ENCODE results near the gene TAF10. TPM values are rescaled to one million over a fixed set of nuclear protein-coding genes. Genes with fewer than 3 reads are reported as not detected.
A peak's percentile ranks its signal among the peaks of the same experiment; 100 is the strongest.

Gene TAF10
- total RNA-seq, 1 experiment from 2014 or later = 387 TPM

- no peaks in the 10 kb centered on the region for H3K36me3 ChIP-seq (ENCODE audit: control insufficient read depth, insufficient read depth, low read length)
- intact Hi-C loops (cut with micrococcal nuclease; ENCODE audit: unreplicated experiment) (no loop called here), in situ Hi-C loops (cut with HindIII; ENCODE audit: low pct_unique_long_range_greater_than_20kb, low sequenced_read_pairs) (no loop called here)
- ATAC-seq = peak; percentile 48
- no TSS peak for BruUV-seq (replicated peaks)
- peaks cover under 1% of the 10 kb centered on the region for H3K4me1 ChIP-seq (ENCODE audit: control insufficient read depth, insufficient read depth, low read length)
- peak overlapping the region; percentile 29 to 33 for H3K4me3 ChIP-seq (ENCODE audit: low read depth in 2 of 2, low read length in 2 of 2)
- ChIA-PET CTCF (no interaction called here), POLR2A (no interaction called here)
- peaks cover 7% of the 10 kb centered on the region for H3K27me3 ChIP-seq (ENCODE audit: control insufficient read depth, insufficient read depth, low read length)
- no peaks in the 10 kb centered on the region for H3K9me3 ChIP-seq (ENCODE audit: control insufficient read depth, insufficient read depth, low read depth, low read length)
- DNase-seq (ENCODE audit: low read depth, low spot score) = no peak
- no peak for TF ChIP-seq CTCF (IDR thresholded peaks at IDR 0.05)
- TF ChIP-seq REST (IDR thresholded peaks at IDR 0.05; ENCODE audit: insufficient read depth in 1 of 2, low read depth in 2 of 2, low read length in 1 of 2) = peak in 1 of 2 experiments; percentile 85; a peak in 2 of 4 replicates
- no peak for TF ChIP-seq TCF7L2 (IDR thresholded peaks at IDR 0.05; ENCODE audit: low read depth, low read length)
- TF ChIP-seq POLR2AphosphoS5 (IDR thresholded peaks at IDR 0.05; ENCODE audit: low read depth, low read length) = no peak
- no peak for TF ChIP-seq SIN3A (IDR thresholded peaks at IDR 0.05; ENCODE audit: borderline replicate concordance, insufficient read depth, low read depth, low read length)
- H3K27ac ChIP-seq (ENCODE audit: low read length) = no peak overlapping the region
Measured at GRCh38 chr11:6629892-6630631, 18.0 kb upstream of the TAF10 start.

- TF ChIP-seq CTCF (IDR thresholded peaks at IDR 0.05) = no peak
- TF ChIP-seq POLR2AphosphoS5 (IDR thresholded peaks at IDR 0.05; ENCODE audit: low read depth, low read length) = no peak
- no peak for TF ChIP-seq REST (IDR thresholded peaks at IDR 0.05; ENCODE audit: insufficient read depth in 1 of 2, low read depth in 2 of 2, low read length in 1 of 2)
- TF ChIP-seq SIN3A (IDR thresholded peaks at IDR 0.05; ENCODE audit: borderline replicate concordance, insufficient read depth, low read depth, low read length) = no peak
- TF ChIP-seq TCF7L2 (IDR thresholded peaks at IDR 0.05; ENCODE audit: low read depth, low read length) = no peak
Measured at GRCh38 chr11:6629573-6629891, 17.5 kb upstream of the TAF10 start.

More at GRCh38 chr11:6629573-6629891, 17.5 kb upstream of the TAF10 start:
- BruUV-seq (replicated peaks) = no TSS peak
- DNase-seq (ENCODE audit: low read depth, low spot score) = no peak
- Histone ChIP-seq H3K27ac (ENCODE audit: low read length) (no peak overlapping the region), H3K4me3 (ENCODE audit: low read depth in 2 of 2, low read length in 2 of 2) (no peak overlapping the region), H3K4me1 (ENCODE audit: control insufficient read depth, insufficient read depth, low read length) (no peaks in the 10 kb centered on the region), H3K27me3 (ENCODE audit: control insufficient read depth, insufficient read depth, low read length) (peaks cover 7% of the 10 kb centered on the region), H3K9me3 (ENCODE audit: control insufficient read depth, insufficient read depth, low read depth, low read length) (no peaks in the 10 kb centered on the region), H3K36me3 (ENCODE audit: control insufficient read depth, insufficient read depth, low read length) (no peaks in the 10 kb centered on the region)
- ChIA-PET POLR2A (no interaction called here), CTCF (no interaction called here)
- intact Hi-C loops (cut with micrococcal nuclease; ENCODE audit: unreplicated experiment) = no loop called here
- in situ Hi-C loops (cut with HindIII; ENCODE audit: low pct_unique_long_range_greater_than_20kb, low sequenced_read_pairs) = no loop called here
- ATAC-seq = no peak
